ENCODE measurements around the gene SPHK2.
"Not testable (repeated sequence)": the region's sequence is repeated elsewhere in the genome, so short reads cannot be mapped to it uniquely, and the experiment has no call there.

Gene SPHK2

GRCh38 chr19:48637449-48637947 lies 18.2 kb downstream of the SPHK2 start:
- DNase-seq (ENCODE audit: low read depth): peak; percentile 91

- DNase-seq (ENCODE audit: low read depth): no peak
Measured at GRCh38 chr19:48637948-48638830, 18.9 kb downstream of the SPHK2 start.

DNA sequence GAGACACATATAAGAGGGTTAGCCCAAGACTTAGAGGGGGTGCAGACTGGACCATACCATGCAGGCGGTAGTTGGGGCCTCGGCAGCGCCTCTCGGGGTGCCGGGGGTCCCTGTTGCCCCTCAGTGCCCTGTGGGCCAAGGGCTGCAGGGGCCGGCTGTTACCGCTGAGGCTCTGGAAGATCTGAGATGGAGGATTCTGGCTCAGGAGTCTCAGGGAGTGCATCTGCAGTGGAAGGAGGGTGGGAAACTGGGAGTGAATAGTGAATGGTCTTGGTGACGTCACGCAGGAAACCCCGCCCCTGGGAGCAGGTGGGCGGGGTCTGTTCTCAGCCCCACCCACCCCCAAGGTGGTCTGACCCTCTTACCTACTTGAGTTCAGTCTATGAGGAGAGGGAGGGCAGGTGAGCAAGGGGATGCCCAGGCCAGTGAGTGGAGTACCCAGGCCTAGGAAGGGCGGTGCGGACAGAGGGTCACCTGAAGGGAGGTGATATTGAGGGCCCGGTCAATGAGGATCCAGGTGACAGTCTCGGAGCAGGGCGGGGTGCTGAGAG lies 19.6 kb downstream of the SPHK2 start:
- no peak for DNase-seq (ENCODE audit: low read depth)

- no peak for DNase-seq (ENCODE audit: low read depth)
Measured at GRCh38 chr19:48639483-48640375, 20.4 kb downstream of the SPHK2 start.

DNA sequence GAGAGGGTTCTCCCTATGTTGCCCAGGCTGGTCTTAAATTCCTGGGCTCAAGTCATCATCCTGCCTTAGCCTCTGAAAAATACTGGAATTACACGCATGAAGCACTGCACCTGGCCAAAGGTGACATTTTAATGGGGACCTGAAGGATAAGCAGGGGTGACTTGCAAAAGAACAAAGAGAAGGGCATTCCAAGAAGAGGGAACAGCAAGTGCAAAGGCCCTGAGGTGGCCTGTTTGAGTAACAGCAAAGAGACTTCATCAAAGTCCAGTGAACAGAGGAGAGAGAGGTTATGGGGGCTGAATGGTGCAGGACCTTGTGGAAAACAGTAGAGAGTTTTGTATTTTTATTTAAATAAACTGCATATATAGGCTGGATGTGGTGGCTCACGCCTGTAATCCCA lies 22.5 kb downstream of the SPHK2 start:
- no peak for DNase-seq (ENCODE audit: low read depth)

GRCh38 chr19:48642862-48643261 lies 23.6 kb downstream of the SPHK2 start:
- DNase-seq (ENCODE audit: low read depth): no peak

GRCh38 chr19:48644355-48644754 lies 25.0 kb downstream of the SPHK2 start:
- DNase-seq (ENCODE audit: low read depth): no peak

GRCh38 chr19:48644839-48645619 lies 25.7 kb downstream of the SPHK2 start:
- no peak for DNase-seq (ENCODE audit: low read depth)

- no peak for DNase-seq (ENCODE audit: low read depth)
Measured at GRCh38 chr19:48645620-48646000, 26.3 kb downstream of the SPHK2 start.

- DNase-seq (ENCODE audit: low read depth): peak; percentile 63
Measured at GRCh38 chr19:48646001-48646721, 26.9 kb downstream of the SPHK2 start, which contains the start of gene CA11. Gene CA11, minus strand, starts transcription at chr19:48646187. Its CDS starts 555 bp downstream, at chr19:48645632.

- DNase-seq (ENCODE audit: low read depth): no peak
Measured at GRCh38 chr19:48646722-48647216, 27.5 kb downstream of the SPHK2 start.

- no peak for DNase-seq (ENCODE audit: low read depth)
Measured at GRCh38 chr19:48648134-48648533, 28.8 kb downstream of the SPHK2 start.

DNA sequence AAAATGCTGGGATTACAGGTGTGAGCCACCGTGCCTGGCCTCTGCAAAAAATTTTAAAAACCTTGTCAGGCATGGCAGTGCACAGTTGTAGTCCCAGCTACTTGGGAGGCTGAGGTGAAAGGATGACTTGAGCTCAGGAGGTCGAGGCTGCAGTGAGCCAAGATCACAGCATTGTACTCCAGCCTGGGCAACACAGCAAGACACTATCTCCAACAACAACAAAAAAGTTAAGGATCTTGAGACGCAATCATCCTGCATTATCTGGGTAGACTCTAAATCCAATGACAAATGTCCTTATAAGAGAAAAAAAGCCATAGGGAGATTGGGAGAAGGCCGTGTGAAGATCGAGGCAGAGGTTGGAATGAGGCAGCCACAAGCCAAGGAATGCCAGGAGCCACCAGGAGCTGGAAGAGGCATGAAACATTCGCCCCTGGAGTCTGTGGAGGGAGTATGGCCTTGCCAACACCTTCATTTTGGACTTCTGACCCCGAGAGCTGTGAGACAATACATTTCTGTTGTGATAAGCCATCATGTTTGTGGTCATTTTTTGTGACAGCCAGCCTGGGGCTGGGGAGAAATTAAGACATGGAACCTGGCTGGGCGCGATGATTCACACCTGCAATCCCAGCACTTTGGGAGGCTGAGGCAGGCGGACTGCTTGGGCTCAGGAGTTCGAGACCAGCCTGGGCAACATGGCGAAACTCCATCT lies 31.8 kb downstream of the SPHK2 start:
- no peak for DNase-seq (ENCODE audit: low read depth)

GRCh38 chr19:48651683-48652048 lies 32.4 kb downstream of the SPHK2 start:
- DNase-seq (ENCODE audit: low read depth): no peak

DNA sequence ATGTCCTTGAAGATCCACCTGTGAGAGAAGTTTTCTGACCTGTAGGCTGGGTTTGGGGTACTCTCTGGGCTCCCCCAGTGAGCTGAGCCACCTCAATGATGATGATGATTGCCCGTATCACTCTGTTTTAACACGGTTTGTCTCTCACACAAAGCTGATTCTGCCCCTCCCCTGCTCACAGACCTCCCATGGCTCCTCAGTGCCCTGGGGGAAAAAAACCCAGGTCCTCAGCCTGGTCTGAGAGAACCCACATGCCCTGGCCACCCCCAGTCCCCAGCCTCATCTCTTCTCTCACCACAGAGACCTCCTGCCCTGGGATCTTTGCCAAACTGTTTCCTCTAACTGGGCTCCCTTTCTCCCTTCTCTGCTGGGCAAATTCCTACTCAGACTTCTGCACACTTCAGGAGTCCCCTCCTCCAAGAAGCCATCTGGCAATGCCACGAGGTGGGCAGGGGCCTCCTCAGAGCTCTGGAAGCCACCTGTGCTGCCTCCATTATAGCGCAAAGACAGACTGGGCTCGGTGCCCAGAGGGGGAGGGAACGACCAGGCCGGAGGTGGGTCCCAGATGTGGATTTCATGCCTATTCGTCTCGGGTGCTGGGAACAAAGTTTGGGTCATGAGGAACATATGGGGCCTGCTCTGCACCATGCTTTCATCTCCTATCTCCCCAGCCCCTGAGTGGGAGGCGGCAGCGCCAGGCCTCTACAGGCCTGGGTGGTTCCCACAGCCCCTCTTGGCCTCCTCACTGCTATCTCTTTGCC lies 35.2 kb downstream of the SPHK2 start:
- no peak for DNase-seq (ENCODE audit: low read depth)

GRCh38 chr19:48656840-48657474 lies 37.7 kb downstream of the SPHK2 start:
- DNase-seq (ENCODE audit: low read depth): no peak

GRCh38 chr19:48657828-48658227 lies 38.5 kb downstream of the SPHK2 start:
- not testable (repeated sequence) for DNase-seq (ENCODE audit: low read depth)

DNA sequence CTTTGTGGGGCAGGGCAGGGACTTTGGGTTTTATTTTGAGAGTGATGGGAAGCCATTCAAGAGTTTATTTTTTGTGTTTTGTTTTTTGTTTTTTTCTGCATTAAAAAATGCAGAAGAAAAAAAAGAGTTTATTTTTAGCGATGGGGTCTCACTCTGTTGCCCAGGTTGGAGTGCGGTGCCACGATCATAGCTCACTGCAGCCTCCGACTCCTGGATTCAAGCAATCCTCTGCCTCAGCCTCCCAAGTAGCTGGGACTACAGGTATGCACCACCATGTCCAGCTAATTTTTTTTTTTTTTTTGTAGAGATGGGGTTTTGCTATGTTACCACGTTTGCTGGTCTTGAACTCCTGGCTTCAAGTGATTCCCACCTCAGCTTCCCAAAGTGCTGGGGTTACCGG lies 39.2 kb downstream of the SPHK2 start:
- DNase-seq (ENCODE audit: low read depth): no peak

- DNase-seq (ENCODE audit: low read depth): no peak
Measured at GRCh38 chr19:48659768-48660167, 40.5 kb downstream of the SPHK2 start.

Data from stimulated activated CD8-positive, alpha-beta memory T cell treated with anti-CD3 and anti-CD28 coated beads, Interleukin-15, amount 100 ng/mL, for 24 hours (primary cell).